Measurements from ENCODE around the gene MFAP3.
"Not testable (repeated sequence)": the region's sequence is repeated elsewhere in the genome, so short reads cannot be mapped to it uniquely, and the experiment has no call there.

The MFAP3 gene

GRCh38 chr5:154053468-154053867 lies 14.7 kb downstream of the MFAP3 start:
- DNase-seq (ENCODE audit: low read depth), result no peak

- no peak for DNase-seq (ENCODE audit: low read depth)
Measured at GRCh38 chr5:154055201-154055600, 16.4 kb downstream of the MFAP3 start.

- DNase-seq (ENCODE audit: low read depth), result no peak
Measured at GRCh38 chr5:154058055-154059038, 19.6 kb downstream of the MFAP3 start.

- no peak for DNase-seq (ENCODE audit: low read depth)
Measured at GRCh38 chr5:154059039-154059430, 20.3 kb downstream of the MFAP3 start.

GRCh38 chr5:154059583-154059982 lies 20.8 kb downstream of the MFAP3 start:
- DNase-seq (ENCODE audit: low read depth), result no peak

GRCh38 chr5:154060606-154061005 lies 21.8 kb downstream of the MFAP3 start:
- DNase-seq (ENCODE audit: low read depth), result no peak

- no peak for DNase-seq (ENCODE audit: low read depth)
Measured at GRCh38 chr5:154063372-154063771, 24.6 kb downstream of the MFAP3 start.

- no peak for DNase-seq (ENCODE audit: low read depth)
Measured at GRCh38 chr5:154065971-154066370, 27.2 kb downstream of the MFAP3 start.

- DNase-seq (ENCODE audit: low read depth), result not testable (repeated sequence)
Measured at GRCh38 chr5:154069854-154070253, 31.1 kb downstream of the MFAP3 start.

GRCh38 chr5:154071799-154072413 lies 33.1 kb downstream of the MFAP3 start:
- no peak for DNase-seq (ENCODE audit: low read depth)

- peak; percentile 18 for DNase-seq (ENCODE audit: low read depth)
Measured at GRCh38 chr5:154072414-154073171, 33.8 kb downstream of the MFAP3 start.

GRCh38 chr5:154076240-154076922 lies 37.6 kb downstream of the MFAP3 start:
- DNase-seq (ENCODE audit: low read depth), result no peak

- peak; percentile 19 for DNase-seq (ENCODE audit: low read depth)
Measured at GRCh38 chr5:154077696-154078095, 38.9 kb downstream of the MFAP3 start.

GRCh38 chr5:154078272-154078671 lies 39.5 kb downstream of the MFAP3 start:
- DNase-seq (ENCODE audit: low read depth), result no peak

GRCh38 chr5:154081246-154081645 lies 42.5 kb downstream of the MFAP3 start:
- DNase-seq (ENCODE audit: low read depth), result no peak

GRCh38 chr5:154084062-154084639 lies 45.4 kb downstream of the MFAP3 start:
- DNase-seq (ENCODE audit: low read depth), result no peak

- no peak for DNase-seq (ENCODE audit: low read depth)
Measured at GRCh38 chr5:154086146-154086545, 47.4 kb downstream of the MFAP3 start.

GRCh38 chr5:154086641-154087040 lies 47.9 kb downstream of the MFAP3 start:
- no peak for DNase-seq (ENCODE audit: low read depth)

- DNase-seq (ENCODE audit: low read depth), result peak; percentile 16
Measured at GRCh38 chr5:154087260-154087659, 48.5 kb downstream of the MFAP3 start.

- no peak for DNase-seq (ENCODE audit: low read depth)
Measured at GRCh38 chr5:154088801-154089200, 50.0 kb downstream of the MFAP3 start.

GRCh38 chr5:154090656-154091055 lies 51.9 kb downstream of the MFAP3 start:
- DNase-seq (ENCODE audit: low read depth), result no peak

Measured in GM04503 (cell line).